Esophagus muscularis mucosa (tissue), 3 donors: ENCODE measurements around the gene PLXNB1.

ENCODE experiments used
- POLR2A ChIP-seq: fragments of 450-650 bp; IDR thresholded peaks from one replicate; pipeline ENCODE4 v1.6.1; 2017; ENCODE audit warnings: antibody characterized with exemption, moderate library complexity, mild to moderate bottlenecking, low read depth
- POLR2AphosphoS5 ChIP-seq, 2 donors: sonication (generic); formaldehyde crosslinking; IDR thresholded peaks; one replicate each; pipeline ENCODE4 v1.6.1; 2017; ENCODE audit warnings: antibody characterized with exemption in 2 of 2
- TF ChIP-seq, protein P1 (sequence below), 3 experiments: fragments of 200-600 bp in 2 of 3; fragments of 450-650 bp in 1 of 3; sonication (generic) in 2 of 3; IDR thresholded peaks; one replicate each; pipeline ENCODE4 v1.5.1; 2017 to 2019; ENCODE audit warnings: antibody characterized with exemption in 3 of 3, mild to moderate bottlenecking in 2 of 3, moderate library complexity in 1 of 3

- TF ChIP-seq, protein P1, sequence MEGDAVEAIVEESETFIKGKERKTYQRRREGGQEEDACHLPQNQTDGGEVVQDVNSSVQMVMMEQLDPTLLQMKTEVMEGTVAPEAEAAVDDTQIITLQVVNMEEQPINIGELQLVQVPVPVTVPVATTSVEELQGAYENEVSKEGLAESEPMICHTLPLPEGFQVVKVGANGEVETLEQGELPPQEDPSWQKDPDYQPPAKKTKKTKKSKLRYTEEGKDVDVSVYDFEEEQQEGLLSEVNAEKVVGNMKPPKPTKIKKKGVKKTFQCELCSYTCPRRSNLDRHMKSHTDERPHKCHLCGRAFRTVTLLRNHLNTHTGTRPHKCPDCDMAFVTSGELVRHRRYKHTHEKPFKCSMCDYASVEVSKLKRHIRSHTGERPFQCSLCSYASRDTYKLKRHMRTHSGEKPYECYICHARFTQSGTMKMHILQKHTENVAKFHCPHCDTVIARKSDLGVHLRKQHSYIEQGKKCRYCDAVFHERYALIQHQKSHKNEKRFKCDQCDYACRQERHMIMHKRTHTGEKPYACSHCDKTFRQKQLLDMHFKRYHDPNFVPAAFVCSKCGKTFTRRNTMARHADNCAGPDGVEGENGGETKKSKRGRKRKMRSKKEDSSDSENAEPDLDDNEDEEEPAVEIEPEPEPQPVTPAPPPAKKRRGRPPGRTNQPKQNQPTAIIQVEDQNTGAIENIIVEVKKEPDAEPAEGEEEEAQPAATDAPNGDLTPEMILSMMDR (IDR thresholded peaks at IDR 0.05), result no peak
- TF ChIP-seq POLR2AphosphoS5 (IDR thresholded peaks at IDR 0.05) (no peak), POLR2A (no peak)
These were observed 44.7 kb upstream of the PLXNB1 start for GRCh38 chr3:48474619-48475018.
